Testis (tissue), 3 donors: Measurements from ENCODE around the gene ZNF70. TPM values are rescaled to one million over a fixed set of nuclear protein-coding genes. Genes with fewer than 3 reads are reported as not detected.

Source experiments
- DNase-seq: peaks from one replicate; pipeline ENCODE4 v3.0.0-alpha.2; 2019
- H3K27ac ChIP-seq, 2 donors: fragments of 200-600 bp; sonication (generic); one replicate each; pipeline ENCODE4 v1.5.1; 2019
- H3K27me3 ChIP-seq: fragments of 200-600 bp; sonication (generic); one replicate; pipeline ENCODE4 v1.5.1; 2019
- H3K36me3 ChIP-seq: fragments of 200-600 bp; sonication (generic); one replicate; pipeline ENCODE4 v1.5.1; 2017; ENCODE audit warnings: low read depth; ENCODE audit errors: missing control alignments
- H3K4me1 ChIP-seq: fragments of 200-600 bp; sonication (generic); one replicate; pipeline ENCODE4 v1.5.1; 2019
- H3K4me3 ChIP-seq, 2 donors: fragments of 200-600 bp; sonication (generic); one replicate each; pipeline ENCODE4 v1.5.1; 2017 to 2019
- H3K9me3 ChIP-seq: fragments of 200-600 bp; sonication (generic); one replicate; pipeline ENCODE4 v1.5.1; 2017
- POLR2A ChIP-seq: fragments of 450-650 bp; IDR thresholded peaks from one replicate; pipeline ENCODE4 v1.6.1; 2017; ENCODE audit warnings: antibody characterized with exemption, mild to moderate bottlenecking, moderate library complexity
- WGBS, 2 donors: methylation state at CpG; one replicate each; pipeline ENCODE4 v1.1.5; 2018; 5-methylcytosine and 5-hydroxymethylcytosine counted together
- intact Hi-C: fragments of 100-400 bp; cut with DNase I; formaldehyde crosslinking; loops from one replicate; pipeline ENCODE4 v1.15.1; 2023; ENCODE audit warnings: low total_unique reads
- polyA plus RNA-seq: library from polyadenylated mRNA; stranded (reverse); fragments of 350-450 nt; fragmentation: Illumina TruSeq; extraction: RNeasy Lipid Tissue Mini Kit (QIAGEN cat#74804); gene quantifications from one replicate; pipeline ENCODE4 v1.2.3, GENCODE V29; 2014; ENCODE audit warnings: low read depth, low replicate concordance; ENCODE audit not compliant: insufficient read depth
- total RNA-seq, 2 donors: library from RNA; depleted of rRNA; stranded (reverse); fragments of >200 nt; gene quantifications; one replicate each; pipeline ENCODE4 v1.2.3, GENCODE V29; 2016
- TF ChIP-seq, protein P1 (sequence below), 3 experiments: fragments of 450-650 bp in 2 of 3; fragments of 200-600 bp in 1 of 3; sonication (generic) in 1 of 3; IDR thresholded peaks; one replicate each; pipeline ENCODE4 v1.5.1; 2016 to 2019; ENCODE audit warnings: antibody characterized with exemption in 3 of 3, mild to moderate bottlenecking in 2 of 3, moderate library complexity in 1 of 3

Gene ZNF70
- total and polyA plus RNA-seq, 3 donors from 2014 or later, result 2.9 to 8.7 (median 7.2) TPM

DNA sequence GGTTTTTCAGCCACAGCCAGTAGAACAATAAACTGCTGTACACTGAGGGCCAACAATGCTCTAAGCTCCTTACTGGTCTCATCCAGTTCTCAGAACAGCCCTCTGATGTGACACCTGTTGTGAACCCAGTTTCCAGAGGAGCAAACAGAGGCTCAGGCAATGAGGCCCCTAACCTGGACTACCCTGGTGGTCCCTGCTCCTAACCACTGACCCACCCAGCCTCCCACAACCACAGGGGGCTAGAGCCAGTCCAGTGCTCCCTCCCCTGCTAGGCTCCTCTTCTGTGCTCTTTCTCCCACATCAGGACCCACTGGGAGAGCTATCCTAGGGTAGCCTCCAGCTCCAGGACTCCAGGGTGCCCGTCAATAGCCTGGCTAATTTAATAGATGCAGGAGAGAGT lies 31.8 kb upstream of the ZNF70 start:
- no peak overlapping the region for H3K4me3 ChIP-seq
- H3K4me1 ChIP-seq, result peaks cover 8% of the 10 kb centered on the region
- no peaks in the 10 kb centered on the region for H3K9me3 ChIP-seq
- WGBS, 2 donors, result 88 to 100% methylated on average over 1 of the region's 1 CpG
- TF ChIP-seq POLR2A, result no peak
- TF ChIP-seq, protein P1, sequence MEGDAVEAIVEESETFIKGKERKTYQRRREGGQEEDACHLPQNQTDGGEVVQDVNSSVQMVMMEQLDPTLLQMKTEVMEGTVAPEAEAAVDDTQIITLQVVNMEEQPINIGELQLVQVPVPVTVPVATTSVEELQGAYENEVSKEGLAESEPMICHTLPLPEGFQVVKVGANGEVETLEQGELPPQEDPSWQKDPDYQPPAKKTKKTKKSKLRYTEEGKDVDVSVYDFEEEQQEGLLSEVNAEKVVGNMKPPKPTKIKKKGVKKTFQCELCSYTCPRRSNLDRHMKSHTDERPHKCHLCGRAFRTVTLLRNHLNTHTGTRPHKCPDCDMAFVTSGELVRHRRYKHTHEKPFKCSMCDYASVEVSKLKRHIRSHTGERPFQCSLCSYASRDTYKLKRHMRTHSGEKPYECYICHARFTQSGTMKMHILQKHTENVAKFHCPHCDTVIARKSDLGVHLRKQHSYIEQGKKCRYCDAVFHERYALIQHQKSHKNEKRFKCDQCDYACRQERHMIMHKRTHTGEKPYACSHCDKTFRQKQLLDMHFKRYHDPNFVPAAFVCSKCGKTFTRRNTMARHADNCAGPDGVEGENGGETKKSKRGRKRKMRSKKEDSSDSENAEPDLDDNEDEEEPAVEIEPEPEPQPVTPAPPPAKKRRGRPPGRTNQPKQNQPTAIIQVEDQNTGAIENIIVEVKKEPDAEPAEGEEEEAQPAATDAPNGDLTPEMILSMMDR (IDR thresholded peaks at IDR 0.05), result no peak
- DNase-seq, result no peak
- intact Hi-C loops, result no loop called here
- H3K36me3 ChIP-seq, result no peaks in the 10 kb centered on the region
- no peak overlapping the region for H3K27ac ChIP-seq
- no peaks in the 10 kb centered on the region for H3K27me3 ChIP-seq

DNA sequence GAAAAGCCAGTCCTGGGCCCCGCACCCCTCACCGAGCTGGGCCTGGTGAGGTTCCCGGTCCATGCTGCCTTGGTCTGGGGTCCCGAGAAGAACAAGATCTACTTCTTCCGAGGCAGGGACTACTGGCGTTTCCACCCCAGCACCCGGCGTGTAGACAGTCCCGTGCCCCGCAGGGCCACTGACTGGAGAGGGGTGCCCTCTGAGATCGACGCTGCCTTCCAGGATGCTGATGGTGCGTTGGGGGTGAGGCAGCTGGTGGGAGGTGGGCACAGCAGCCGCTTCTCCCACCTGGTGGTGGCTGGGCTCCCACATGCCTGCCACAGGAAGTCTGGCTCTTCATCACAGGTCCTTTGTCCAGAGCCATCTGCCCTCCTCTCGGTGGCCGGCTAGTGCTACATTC lies 31.3 kb upstream of the ZNF70 start:
- DNase-seq, result no peak
- Histone ChIP-seq H3K4me1 (peaks cover 5% of the 10 kb centered on the region), H3K27me3 (no peaks in the 10 kb centered on the region), H3K27ac (no peak overlapping the region), H3K4me3 (no peak overlapping the region), H3K36me3 (no peaks in the 10 kb centered on the region), H3K9me3 (no peaks in the 10 kb centered on the region)
- TF ChIP-seq, protein P1 (IDR thresholded peaks at IDR 0.05), result no peak
- no peak for TF ChIP-seq POLR2A
- 92 to 95% methylated on average over 12 to 16 of the region's 16 CpGs for WGBS, 2 donors
- intact Hi-C loops, result no loop called here

DNA sequence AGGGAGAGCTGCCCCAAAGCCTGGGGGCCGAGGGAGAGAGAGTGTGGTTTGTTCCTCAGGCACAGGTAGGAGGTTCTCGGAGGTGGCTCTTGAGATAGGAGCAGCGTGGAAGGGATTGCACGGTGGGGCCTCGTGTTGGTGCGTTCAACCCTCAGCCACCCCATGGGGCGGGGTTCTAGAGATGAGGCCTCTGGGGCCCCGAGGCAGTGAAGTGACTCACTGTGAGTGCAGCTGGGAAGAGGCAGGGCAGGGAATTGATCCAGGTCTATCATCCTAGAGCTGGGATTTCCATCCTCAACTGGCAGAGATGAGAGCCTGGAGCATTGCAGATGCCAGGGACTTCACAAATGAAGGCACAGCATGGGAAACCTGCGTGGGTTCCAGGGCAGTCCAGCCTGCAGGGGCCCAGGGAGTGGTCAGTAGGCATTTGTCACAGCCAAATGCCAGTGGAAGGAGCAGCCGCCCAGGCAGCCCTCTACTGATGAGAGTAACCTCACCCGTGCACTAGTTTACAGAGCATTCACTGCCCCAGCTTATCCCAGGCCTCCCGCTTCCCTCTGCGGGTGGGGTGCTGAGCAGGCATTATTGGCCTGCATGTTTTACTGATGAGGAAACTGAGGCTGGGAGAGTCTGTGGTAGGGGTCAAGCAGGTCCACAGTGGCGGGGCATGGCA lies 30.7 kb upstream of the ZNF70 start:
- 74 to 89% methylated on average over 13 to 14 of the region's 14 CpGs for WGBS, 2 donors
- Histone ChIP-seq H3K9me3 (no peaks in the 10 kb centered on the region), H3K27me3 (no peaks in the 10 kb centered on the region), H3K4me1 (peaks cover 5% of the 10 kb centered on the region), H3K27ac (no peak overlapping the region), H3K4me3 (no peak overlapping the region), H3K36me3 (no peaks in the 10 kb centered on the region)
- TF ChIP-seq, protein P1 (IDR thresholded peaks at IDR 0.05), result no peak
- TF ChIP-seq POLR2A, result no peak
- intact Hi-C loops, result no loop called here
- DNase-seq, result no peak

DNA sequence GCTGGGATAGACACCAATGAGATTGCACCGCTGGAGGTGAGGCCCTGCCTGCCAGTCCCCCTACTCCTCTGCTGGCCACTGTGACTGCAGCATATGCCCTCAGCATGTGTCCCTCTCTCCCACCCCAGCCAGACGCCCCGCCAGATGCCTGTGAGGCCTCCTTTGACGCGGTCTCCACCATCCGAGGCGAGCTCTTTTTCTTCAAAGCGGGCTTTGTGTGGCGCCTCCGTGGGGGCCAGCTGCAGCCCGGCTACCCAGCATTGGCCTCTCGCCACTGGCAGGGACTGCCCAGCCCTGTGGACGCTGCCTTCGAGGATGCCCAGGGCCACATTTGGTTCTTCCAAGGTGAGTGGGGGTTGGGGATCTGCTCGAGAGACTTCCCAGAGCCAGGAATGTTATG lies 30.2 kb upstream of the ZNF70 start:
- H3K4me3 ChIP-seq, result no peak overlapping the region
- no peaks in the 10 kb centered on the region for H3K4me1 ChIP-seq
- 75 to 85% methylated on average over 14 to 15 of the region's 15 CpGs for WGBS, 2 donors
- TF ChIP-seq, protein P1 (IDR thresholded peaks at IDR 0.05), result no peak
- TF ChIP-seq POLR2A, result no peak
- DNase-seq, result no peak
- no peaks in the 10 kb centered on the region for H3K9me3 ChIP-seq
- intact Hi-C loops, result no loop called here
- no peak overlapping the region for H3K27ac ChIP-seq
- no peaks in the 10 kb centered on the region for H3K27me3 ChIP-seq
- H3K36me3 ChIP-seq, result no peaks in the 10 kb centered on the region

DNA sequence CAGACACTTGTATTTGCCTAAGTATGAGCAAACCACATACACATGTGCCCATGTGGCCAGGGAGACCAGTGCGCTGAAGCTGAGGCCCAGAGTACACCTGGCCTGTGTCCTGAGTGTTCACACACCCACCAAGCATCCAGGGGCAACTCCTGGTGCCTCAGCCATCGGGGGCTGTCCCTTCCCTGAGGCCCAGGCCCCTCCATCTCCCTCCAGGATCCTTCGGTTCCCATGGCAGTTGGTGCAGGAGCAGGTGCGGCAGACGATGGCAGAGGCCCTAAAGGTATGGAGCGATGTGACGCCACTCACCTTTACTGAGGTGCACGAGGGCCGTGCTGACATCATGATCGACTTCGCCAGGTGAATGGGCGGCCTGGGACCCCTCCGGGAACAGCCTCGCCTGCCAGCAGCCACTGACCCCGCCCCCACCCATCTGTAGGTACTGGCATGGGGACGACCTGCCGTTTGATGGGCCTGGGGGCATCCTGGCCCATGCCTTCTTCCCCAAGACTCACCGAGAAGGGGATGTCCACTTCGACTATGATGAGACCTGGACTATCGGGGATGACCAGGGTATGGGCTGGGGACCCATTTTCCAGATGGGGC lies 29.3 kb upstream of the ZNF70 start:
- DNase-seq, result no peak
- no peak for TF ChIP-seq POLR2A
- TF ChIP-seq, protein P1 (IDR thresholded peaks at IDR 0.05), result no peak
- Histone ChIP-seq H3K4me3 (no peak overlapping the region), H3K4me1 (no peaks in the 10 kb centered on the region), H3K27me3 (no peaks in the 10 kb centered on the region), H3K36me3 (no peaks in the 10 kb centered on the region), H3K27ac (no peak overlapping the region), H3K9me3 (no peaks in the 10 kb centered on the region)
- 92% methylated on average over 20 of the region's 20 CpGs; no CpG with 5 or more reads in 1 of the 2 donors for WGBS, 2 donors
- intact Hi-C loops, result no loop called here
